LNCaP clone FGC (cell line): Measurements from ENCODE around the gene CD164L2.
A peak's percentile ranks its signal among the peaks of the same experiment; 100 is the strongest.

ENCODE experiments used
- DNase-seq: peaks from one replicate; pipeline ENCODE4 v3.0.0-alpha.2; 2011; ENCODE audit warnings: low read depth
- H3K4me3 ChIP-seq: 2 replicates; pipeline ENCODE4 v1.5.1; 2011; ENCODE audit warnings: mild to moderate bottlenecking, low read depth, low read length, control low read depth
- CTCF ChIP-seq: IDR thresholded peaks from 2 replicates; pipeline ENCODE4 v1.5.1; 2012; ENCODE audit warnings: mild to moderate bottlenecking; ENCODE audit not compliant: control insufficient read depth, insufficient read depth; ENCODE audit errors: extremely low read depth

CD164L2 gene

GRCh38 chr1:27366411-27367159 is 16.5 kb downstream of the CD164L2 start, which contains the start of gene MAP3K6:
TSS of gene MAP3K6 (minus strand) at chr1:27366961. CDS start at chr1:27366597, 364 bp downstream.
- peak; percentile 66 for DNase-seq
- H3K4me3 ChIP-seq: peak within 1 kb of the TSS; percentile 56
- TF ChIP-seq CTCF: peak; percentile 71

GRCh38 chr1:27366113-27366410 is 17.1 kb downstream of the CD164L2 start:
- DNase-seq: no peak
- H3K4me3 ChIP-seq: peak overlapping the region; percentile 56
- no peak for TF ChIP-seq CTCF

- TF ChIP-seq CTCF: no peak
- DNase-seq: peak; percentile 43
Observed at GRCh38 chr1:27365372-27366112, 17.6 kb downstream of the CD164L2 start.

GRCh38 chr1:27364696-27365371 is 18.3 kb downstream of the CD164L2 start:
- peak overlapping the region; percentile 31 for H3K4me3 ChIP-seq
- TF ChIP-seq CTCF: no peak
- DNase-seq: no peak

More at GRCh38 chr1:27365372-27366112, 17.6 kb downstream of the CD164L2 start:
- peak overlapping the region; percentile 56 for H3K4me3 ChIP-seq

- no peak overlapping the region for H3K4me3 ChIP-seq
- TF ChIP-seq CTCF: no peak
- DNase-seq: no peak
Observed at GRCh38 chr1:27363766-27364695, 19.1 kb downstream of the CD164L2 start.

GRCh38 chr1:27361553-27361952 is 21.6 kb downstream of the CD164L2 start:
- no peak overlapping the region for H3K4me3 ChIP-seq
- DNase-seq: no peak
- TF ChIP-seq CTCF: no peak
